ENCODE data around the gene DCLK1. TPM values are rescaled to one million over a fixed set of nuclear protein-coding genes. Genes with fewer than 3 reads are reported as not detected.

DCLK1 gene
- total RNA-seq, 4 donors from 2014 or later = 3.8 to 10.0 (median 8.2) TPM

- Histone ChIP-seq H3K4me3 (no peak overlapping the region), H3K27me3 (no peaks in the 10 kb centered on the region), H3K27ac (no peak overlapping the region), H3K36me3 (no peaks in the 10 kb centered on the region), H3K9me3 (no peaks in the 10 kb centered on the region), H3K4me1 (no peaks in the 10 kb centered on the region)
- in situ Hi-C loops (cut with MboI; ENCODE audit: low sequenced_read_pairs in 4 of 4) (no loop called here), intact Hi-C loops (cut with DNase I; ENCODE audit: low total_unique reads) (no loop called here)
- TF ChIP-seq POLR2A (IDR thresholded peaks at IDR 0.05) = no peak
- TF ChIP-seq CTCF (IDR thresholded peaks at IDR 0.05 in 4 of 5, conservative IDR thresholded peaks at IDR 0.05 in 1 of 5) = no peak
- ATAC-seq = no peak
- no peak for DNase-seq
These were observed 30.0 kb downstream of the DCLK1 start for GRCh38 chr13:36101157-36101556.

GRCh38 chr13:36098080-36098479, 33.1 kb downstream of the DCLK1 start:
- DNase-seq = no peak
- H3K4me3 ChIP-seq = no peak overlapping the region
- intact Hi-C loops (cut with DNase I; ENCODE audit: low total_unique reads) = no loop called here
- in situ Hi-C loops (cut with MboI; ENCODE audit: low sequenced_read_pairs in 4 of 4) = no loop called here
- no peaks in the 10 kb centered on the region for H3K4me1 ChIP-seq
- TF ChIP-seq CTCF (IDR thresholded peaks at IDR 0.05 in 4 of 5, conservative IDR thresholded peaks at IDR 0.05 in 1 of 5) = no peak
- TF ChIP-seq POLR2A (IDR thresholded peaks at IDR 0.05) = no peak
- ATAC-seq = no peak
- no peaks in the 10 kb centered on the region for H3K9me3 ChIP-seq
- no peaks in the 10 kb centered on the region for H3K36me3 ChIP-seq
- H3K27ac ChIP-seq = no peak overlapping the region
- no peaks in the 10 kb centered on the region for H3K27me3 ChIP-seq

GRCh38 chr13:36096461-36097416, 34.4 kb downstream of the DCLK1 start:
- intact Hi-C loops (cut with DNase I; ENCODE audit: low total_unique reads) (no loop called here), in situ Hi-C loops (cut with MboI; ENCODE audit: low sequenced_read_pairs in 4 of 4) (no loop called here)
- Histone ChIP-seq H3K27ac (no peak overlapping the region), H3K36me3 (no peaks in the 10 kb centered on the region), H3K27me3 (no peaks in the 10 kb centered on the region), H3K4me3 (no peak overlapping the region), H3K9me3 (no peaks in the 10 kb centered on the region), H3K4me1 (no peaks in the 10 kb centered on the region)
- DNase-seq (no peak), ATAC-seq (peak in 1 of 2 donors; percentile 47)
- no peak for TF ChIP-seq CTCF (IDR thresholded peaks at IDR 0.05 in 4 of 5, conservative IDR thresholded peaks at IDR 0.05 in 1 of 5)

GRCh38 chr13:36094478-36094877, 36.7 kb downstream of the DCLK1 start:
- Histone ChIP-seq H3K36me3 (no peaks in the 10 kb centered on the region), H3K27me3 (no peaks in the 10 kb centered on the region), H3K4me3 (no peak overlapping the region), H3K4me1 (no peaks in the 10 kb centered on the region), H3K9me3 (no peaks in the 10 kb centered on the region), H3K27ac (no peak overlapping the region)
- no peak for TF ChIP-seq CTCF (IDR thresholded peaks at IDR 0.05 in 4 of 5, conservative IDR thresholded peaks at IDR 0.05 in 1 of 5)
- TF ChIP-seq POLR2A (IDR thresholded peaks at IDR 0.05) = no peak
- DNase-seq = no peak
- ATAC-seq = no peak
- in situ Hi-C loops (cut with MboI; ENCODE audit: low sequenced_read_pairs in 4 of 4) = no loop called here
- intact Hi-C loops (cut with DNase I; ENCODE audit: low total_unique reads) = no loop called here

Measured in gastrocnemius medialis (tissue), 4 donors.